Activated CD8-positive, alpha-beta memory T cell treated with anti-CD3 and anti-CD28 coated beads for 4 hours (primary cell): Measurements from ENCODE around the gene GIT2.
A peak's percentile ranks its signal among the peaks of the same experiment; 100 is the strongest.
"Not testable (repeated sequence)": the region's sequence is repeated elsewhere in the genome, so short reads cannot be mapped to it uniquely, and the experiment has no call there.

Experiments used
- DNase-seq, 2 donors: peaks; one replicate each; pipeline ENCODE4 v3.0.0-alpha.2; 2020; ENCODE audit warnings: low read depth in 2 of 2

GIT2 gene

GRCh38 chr12:109923038-109923437 is 73.1 kb downstream of the GIT2 start:
- no peak for DNase-seq

- no peak for DNase-seq
Observed at GRCh38 chr12:109921982-109922381, 74.2 kb downstream of the GIT2 start.

- DNase-seq, result no peak
Observed at GRCh38 chr12:109920261-109920780, 75.8 kb downstream of the GIT2 start.

- DNase-seq, result no peak
Observed at GRCh38 chr12:109919456-109919855, 76.7 kb downstream of the GIT2 start.

GRCh38 chr12:109916045-109916444 is 80.1 kb downstream of the GIT2 start:
- DNase-seq, result no peak

- DNase-seq, result no peak
Observed at GRCh38 chr12:109915171-109916040, 80.8 kb downstream of the GIT2 start.

GRCh38 chr12:109914461-109914860 is 81.7 kb downstream of the GIT2 start:
- no peak for DNase-seq

GRCh38 chr12:109912855-109913321 is 83.3 kb downstream of the GIT2 start:
- no peak for DNase-seq

- DNase-seq, result no peak
Observed at GRCh38 chr12:109910969-109911348, 85.2 kb downstream of the GIT2 start.

GRCh38 chr12:109910254-109910968 is 85.8 kb downstream of the GIT2 start:
- no peak for DNase-seq

- DNase-seq, result no peak
Observed at GRCh38 chr12:109905301-109905700, 90.9 kb downstream of the GIT2 start.

GRCh38 chr12:109902891-109903418 is 93.2 kb downstream of the GIT2 start:
- DNase-seq, result no peak

- DNase-seq, result no peak
Observed at GRCh38 chr12:109900752-109901580, 95.2 kb downstream of the GIT2 start.

- DNase-seq, result peak; percentile 45 to 53
Observed at GRCh38 chr12:109899783-109900751, 96.1 kb downstream of the GIT2 start, which contains the start of gene TCHP. Gene TCHP (plus strand): TSS chr12:109900274. CDS start chr12:109903027, 2,753 bp downstream.

- not testable (repeated sequence) for DNase-seq
Observed at GRCh38 chr12:109899345-109899744, 96.8 kb downstream of the GIT2 start.

GRCh38 chr12:109897029-109897428 is 99.1 kb downstream of the GIT2 start:
- DNase-seq, result no peak

- DNase-seq, result no peak
Observed at GRCh38 chr12:109896188-109896587, 100.0 kb downstream of the GIT2 start.

- no peak for DNase-seq
Observed at GRCh38 chr12:109894939-109895338, 101.2 kb downstream of the GIT2 start.

GRCh38 chr12:109893261-109893995 is 102.7 kb downstream of the GIT2 start:
- no peak for DNase-seq
